HEK293 (cell line): ENCODE measurements around the gene RNASEH1.

ENCODE experiments used
- CTCF ChIA-PET: fragments of 350-600 bp; formaldehyde crosslinking; extraction: SDS; loops from one replicate; lab custom pipeline; 2021; ENCODE audit warnings: antibody characterized with exemption; lab: Yijun Ruan, JAX
- POLR2A ChIA-PET: fragments of 300-600 bp; formaldehyde crosslinking; extraction: SDS; loops from one replicate; lab custom pipeline; 2020; ENCODE audit warnings: antibody characterized with exemption, inconsistent platforms; lab: Yijun Ruan, JAX
- H3K27ac ChIP-seq: fragments of 200-500 bp; sonication (Bioruptor generic); 2 replicates; pipeline ENCODE4 v1.5.1; 2014; ENCODE audit warnings: low read depth, low read length, control low read depth, inconsistent platforms; ENCODE audit errors: extremely low read depth
- H3K36me3 ChIP-seq, 2 experiments: fragments of 200-500 bp in 1 of 2; sonication (Bioruptor generic) in 1 of 2; 1 replicate in 1 of 2; 2 replicates in 1 of 2; pipeline ENCODE4 v1.5.1; 2014 to 2017; ENCODE audit warnings: inconsistent platforms in 2 of 2, low read length in 2 of 2; ENCODE audit not compliant: control insufficient read depth in 2 of 2, insufficient read depth in 1 of 2
- H3K4me1 ChIP-seq: fragments of 200-500 bp; sonication (Bioruptor generic); 2 replicates; pipeline ENCODE4 v1.5.1; 2014; ENCODE audit warnings: mild to moderate bottlenecking, low read length, inconsistent platforms; ENCODE audit not compliant: control insufficient read depth, insufficient read depth
- H3K4me3 ChIP-seq: 2 replicates; pipeline ENCODE4 v1.5.1; 2011; ENCODE audit warnings: low read depth, mild to moderate bottlenecking, control low read depth, low read length, moderate library complexity
- H3K9me3 ChIP-seq: fragments of 200-500 bp; sonication (Bioruptor generic); 2 replicates; pipeline ENCODE4 v1.5.1; 2014; ENCODE audit warnings: low read depth, low read length, inconsistent platforms; ENCODE audit not compliant: control insufficient read depth, insufficient read depth
- BCL6B ChIP-seq: fragments of 450-650 bp; formaldehyde crosslinking; IDR thresholded peaks from 2 replicates; pipeline ENCODE4 v1.5.1; 2017; ENCODE audit warnings: missing biosample characterization, missing genetic modification characterization
- KLF7 ChIP-seq: fragments of 450-650 bp; formaldehyde crosslinking; IDR thresholded peaks from 2 replicates; pipeline ENCODE4 v1.5.1; 2016; ENCODE audit warnings: missing biosample characterization, missing genetic modification characterization, borderline replicate concordance
- OSR2 ChIP-seq: fragments of 450-650 bp; formaldehyde crosslinking; IDR thresholded peaks from 2 replicates; pipeline ENCODE4 v1.5.1; 2016; ENCODE audit warnings: missing biosample characterization, missing genetic modification characterization
- WT1 ChIP-seq: fragments of 450-650 bp; formaldehyde crosslinking; IDR thresholded peaks from 2 replicates; pipeline ENCODE4 v1.5.1; 2016; ENCODE audit warnings: missing biosample characterization, missing genetic modification characterization
- ZBTB17 ChIP-seq: fragments of 450-650 bp; formaldehyde crosslinking; IDR thresholded peaks from 2 replicates; pipeline ENCODE4 v1.5.1; 2016; ENCODE audit warnings: missing biosample characterization, missing genetic modification characterization
- ZBTB20 ChIP-seq: fragments of 450-650 bp; formaldehyde crosslinking; IDR thresholded peaks from 2 replicates; pipeline ENCODE4 v1.5.1; 2016; ENCODE audit warnings: missing biosample characterization, missing genetic modification characterization
- ZBTB44 ChIP-seq: fragments of 450-650 bp; IDR thresholded peaks from 2 replicates; pipeline ENCODE4 v1.5.1; 2018; ENCODE audit warnings: missing biosample characterization, mild to moderate bottlenecking, missing genetic modification characterization
- ZNF138 ChIP-seq: fragments of 450-650 bp; formaldehyde crosslinking; IDR thresholded peaks from 2 replicates; pipeline ENCODE4 v1.5.1; 2016; ENCODE audit warnings: missing biosample characterization, missing genetic modification characterization, borderline replicate concordance
- ZNF157 ChIP-seq: fragments of 450-650 bp; formaldehyde crosslinking; IDR thresholded peaks from 2 replicates; pipeline ENCODE4 v1.5.1; 2016; ENCODE audit warnings: missing biosample characterization, missing genetic modification characterization
- ZNF169 ChIP-seq: fragments of 450-650 bp; formaldehyde crosslinking; IDR thresholded peaks from 2 replicates; pipeline ENCODE4 v1.5.1; 2016; ENCODE audit warnings: missing biosample characterization, missing genetic modification characterization
- ZNF184 ChIP-seq: fragments of 450-650 bp; IDR thresholded peaks from 2 replicates; pipeline ENCODE4 v1.5.1; 2018; ENCODE audit warnings: missing biosample characterization, mild to moderate bottlenecking, missing genetic modification characterization
- ZNF214 ChIP-seq: fragments of 450-650 bp; formaldehyde crosslinking; IDR thresholded peaks from 2 replicates; pipeline ENCODE4 v1.5.1; 2017; ENCODE audit warnings: missing biosample characterization, mild to moderate bottlenecking, missing genetic modification characterization, borderline replicate concordance
- ZNF274 ChIP-seq, 2 experiments: fragments of 200-500 bp in 1 of 2; fragments of 450-650 bp in 1 of 2; sonication (Bioruptor generic) in 1 of 2; formaldehyde crosslinking in 1 of 2; IDR thresholded peaks; 2 replicates each; pipeline versions ENCODE4 v1.5.1 to v1.6.1; 2014 to 2016; ENCODE audit warnings: borderline replicate concordance in 1 of 2, inconsistent platforms in 1 of 2, low read length in 1 of 2, missing biosample characterization in 1 of 2, missing genetic modification characterization in 1 of 2
- ZNF292 ChIP-seq: fragments of 450-650 bp; formaldehyde crosslinking; IDR thresholded peaks from 2 replicates; pipeline ENCODE4 v1.5.1; 2016; ENCODE audit warnings: low read depth, missing biosample characterization, missing genetic modification characterization, borderline replicate concordance
- ZNF48 ChIP-seq: fragments of 450-650 bp; formaldehyde crosslinking; IDR thresholded peaks from 2 replicates; pipeline ENCODE4 v1.5.1; 2016; ENCODE audit warnings: missing biosample characterization, missing genetic modification characterization
- ZNF501 ChIP-seq: fragments of 450-650 bp; formaldehyde crosslinking; IDR thresholded peaks from 2 replicates; pipeline ENCODE4 v1.5.1; 2016; ENCODE audit warnings: missing biosample characterization, missing genetic modification characterization
- ZNF549 ChIP-seq: fragments of 450-650 bp; IDR thresholded peaks from 2 replicates; pipeline ENCODE4 v1.5.1; 2018; ENCODE audit warnings: missing biosample characterization, missing genetic modification characterization, mild to moderate bottlenecking, inconsistent platforms, moderate library complexity
- ZNF555 ChIP-seq: fragments of 450-650 bp; formaldehyde crosslinking; conservative IDR thresholded peaks from 2 replicates; pipeline ENCODE4 v1.5.1; 2017; ENCODE audit warnings: missing biosample characterization, mild to moderate bottlenecking, missing genetic modification characterization, inconsistent platforms
- ZNF585B ChIP-seq: fragments of 450-650 bp; formaldehyde crosslinking; IDR thresholded peaks from 2 replicates; pipeline ENCODE4 v1.5.1; 2016; ENCODE audit warnings: missing biosample characterization, missing genetic modification characterization
- ZNF596 ChIP-seq: fragments of 450-650 bp; IDR thresholded peaks from 2 replicates; pipeline ENCODE4 v1.5.0; 2018; ENCODE audit warnings: missing biosample characterization, mild to moderate bottlenecking, missing genetic modification characterization, moderate library complexity
- ZNF600 ChIP-seq: fragments of 450-650 bp; formaldehyde crosslinking; IDR thresholded peaks from 2 replicates; pipeline ENCODE4 v1.5.1; 2016; ENCODE audit warnings: missing biosample characterization, missing genetic modification characterization
- ZNF654 ChIP-seq: fragments of 450-650 bp; formaldehyde crosslinking; IDR thresholded peaks from 2 replicates; pipeline ENCODE4 v1.5.1; 2016; ENCODE audit warnings: low read depth, missing biosample characterization, missing genetic modification characterization
- ZNF677 ChIP-seq: fragments of 450-650 bp; IDR thresholded peaks from 2 replicates; pipeline ENCODE4 v1.5.0; 2018; ENCODE audit warnings: missing biosample characterization, mild to moderate bottlenecking, missing genetic modification characterization, moderate library complexity
- ZSCAN30 ChIP-seq: fragments of 450-650 bp; IDR thresholded peaks from 2 replicates; pipeline ENCODE4 v1.5.1; 2018; ENCODE audit warnings: missing biosample characterization, mild to moderate bottlenecking, missing genetic modification characterization, moderate library complexity
- TF ChIP-seq, protein P1 (sequence below): fragments of 450-650 bp; formaldehyde crosslinking; IDR thresholded peaks from 2 replicates; pipeline ENCODE4 v1.5.1; 2016; ENCODE audit warnings: missing biosample characterization, missing genetic modification characterization, low read depth
- TF ChIP-seq, protein P2 (sequence below): fragments of 450-650 bp; formaldehyde crosslinking; IDR thresholded peaks from 2 replicates; pipeline ENCODE4 v1.5.1; 2017; ENCODE audit warnings: missing biosample characterization, mild to moderate bottlenecking, missing genetic modification characterization, moderate library complexity
- TF ChIP-seq, protein P3 (sequence below): fragments of 450-650 bp; formaldehyde crosslinking; IDR thresholded peaks from 2 replicates; pipeline ENCODE4 v1.5.1; 2016; ENCODE audit warnings: missing biosample characterization, missing genetic modification characterization

The RNASEH1 gene, protein sequence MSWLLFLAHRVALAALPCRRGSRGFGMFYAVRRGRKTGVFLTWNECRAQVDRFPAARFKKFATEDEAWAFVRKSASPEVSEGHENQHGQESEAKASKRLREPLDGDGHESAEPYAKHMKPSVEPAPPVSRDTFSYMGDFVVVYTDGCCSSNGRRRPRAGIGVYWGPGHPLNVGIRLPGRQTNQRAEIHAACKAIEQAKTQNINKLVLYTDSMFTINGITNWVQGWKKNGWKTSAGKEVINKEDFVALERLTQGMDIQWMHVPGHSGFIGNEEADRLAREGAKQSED

DNA sequence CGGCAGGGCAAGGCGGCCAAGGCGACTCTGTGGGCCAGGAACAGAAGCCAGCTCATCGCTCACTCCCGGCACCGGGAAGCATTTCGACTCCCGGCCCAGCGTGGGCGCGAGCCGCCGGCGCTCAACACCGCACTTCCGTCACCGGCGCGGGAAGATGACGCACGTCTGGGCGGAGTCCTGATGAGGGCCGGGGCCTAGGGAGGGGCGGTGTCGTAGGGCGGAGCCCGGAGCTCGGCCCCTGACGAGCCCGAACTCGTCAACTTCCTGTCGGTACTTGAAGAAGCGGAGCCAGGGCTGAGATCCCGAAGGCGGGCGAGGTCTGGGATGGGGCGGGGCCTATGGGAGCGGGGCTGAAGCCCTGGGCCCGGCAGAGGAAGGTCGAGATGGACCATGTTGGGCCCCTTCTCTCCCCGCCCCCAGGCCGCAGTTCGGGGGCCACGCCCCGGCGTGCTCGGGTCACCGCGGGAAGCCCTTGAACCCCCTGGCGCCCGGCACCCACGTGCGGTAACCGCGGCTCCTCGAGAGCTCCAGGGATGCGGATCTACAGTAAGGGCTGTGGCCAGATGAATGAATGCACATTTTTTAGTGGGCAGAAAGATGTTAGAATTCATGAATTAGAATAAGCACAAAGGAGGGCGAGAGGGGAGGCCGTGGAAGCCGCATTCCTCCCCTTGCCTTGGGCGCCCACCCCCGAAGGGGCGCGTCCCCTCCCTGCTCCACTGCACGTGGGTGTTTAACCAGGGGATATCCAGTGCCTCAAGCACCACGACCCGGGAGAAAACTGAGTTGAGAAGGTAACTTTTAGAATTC is at the start of gene RNASEH1:
RNASEH1 (minus strand) TSS at position 129 of the 810 bp plus-strand sequence; CDS start at position 56, 73 bp downstream.
- Histone ChIP-seq H3K27ac (peak within 1 kb of the TSS; percentile 73), H3K36me3 (peaks cover 22 to 37% of the 10 kb centered on the region in 2 experiments), H3K9me3 (no peaks in the 10 kb centered on the region), H3K4me3 (peak within 1 kb of the TSS; percentile 96), H3K4me1 (0 out of 2 replicates have a peak, but pooled peaks cover 3% of the 10 kb centered on the region)
- POLR2A ChIA-PET = interaction anchor here (0.5 to 2.1 kb wide), 19 partner anchors 9 to 181 kb away, joined by 3 to 25 read pairs (median 5); partner anchors contain the start of genes ADI1, EIPR1, RPS7 and TRAPPC12
- CTCF ChIA-PET = interaction anchor here (0.6 kb wide), 1 partner anchor 35 kb away, joined by 3 read pairs; no protein-coding TSS in a partner anchor
- TF ChIP-seq ZBTB20 = peak; percentile 73; the same call in 1 of the 2 replicates
- TF ChIP-seq ZNF600 = no peak
- TF ChIP-seq, protein P1, sequence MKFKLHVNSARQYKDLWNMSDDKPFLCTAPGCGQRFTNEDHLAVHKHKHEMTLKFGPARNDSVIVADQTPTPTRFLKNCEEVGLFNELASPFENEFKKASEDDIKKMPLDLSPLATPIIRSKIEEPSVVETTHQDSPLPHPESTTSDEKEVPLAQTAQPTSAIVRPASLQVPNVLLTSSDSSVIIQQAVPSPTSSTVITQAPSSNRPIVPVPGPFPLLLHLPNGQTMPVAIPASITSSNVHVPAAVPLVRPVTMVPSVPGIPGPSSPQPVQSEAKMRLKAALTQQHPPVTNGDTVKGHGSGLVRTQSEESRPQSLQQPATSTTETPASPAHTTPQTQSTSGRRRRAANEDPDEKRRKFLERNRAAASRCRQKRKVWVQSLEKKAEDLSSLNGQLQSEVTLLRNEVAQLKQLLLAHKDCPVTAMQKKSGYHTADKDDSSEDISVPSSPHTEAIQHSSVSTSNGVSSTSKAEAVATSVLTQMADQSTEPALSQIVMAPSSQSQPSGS (tag by site-specific recombination) = 0 out of 2 replicates have a peak, but pooled peaks have one; percentile 16
- TF ChIP-seq, protein P2, sequence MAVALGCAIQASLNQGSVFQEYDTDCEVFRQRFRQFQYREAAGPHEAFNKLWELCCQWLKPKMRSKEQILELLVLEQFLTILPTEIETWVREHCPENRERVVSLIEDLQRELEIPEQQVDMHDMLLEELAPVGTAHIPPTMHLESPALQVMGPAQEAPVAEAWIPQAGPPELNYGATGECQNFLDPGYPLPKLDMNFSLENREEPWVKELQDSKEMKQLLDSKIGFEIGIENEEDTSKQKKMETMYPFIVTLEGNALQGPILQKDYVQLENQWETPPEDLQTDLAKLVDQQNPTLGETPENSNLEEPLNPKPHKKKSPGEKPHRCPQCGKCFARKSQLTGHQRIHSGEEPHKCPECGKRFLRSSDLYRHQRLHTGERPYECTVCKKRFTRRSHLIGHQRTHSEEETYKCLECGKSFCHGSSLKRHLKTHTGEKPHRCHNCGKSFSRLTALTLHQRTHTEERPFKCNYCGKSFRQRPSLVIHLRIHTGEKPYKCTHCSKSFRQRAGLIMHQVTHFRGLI (tag by site-specific recombination) = 0 out of 2 replicates have a peak, but pooled peaks have one; percentile 27
- no peak for TF ChIP-seq ZNF549 (tag by site-specific recombination)
- no peak for TF ChIP-seq ZNF654 (tag by site-specific recombination)
- TF ChIP-seq ZNF596 (tag by site-specific recombination) = no peak
- peak; percentile 73; the same call in 1 of the 2 replicates for TF ChIP-seq ZNF501 (tag by site-specific recombination)
- TF ChIP-seq KLF7 (tag by site-specific recombination) = peak; percentile 36; the same call in 1 of the 2 replicates
- no peak for TF ChIP-seq ZNF169
- TF ChIP-seq BCL6B (tag by site-specific recombination) = no peak
- peak; percentile 55; the same call in 1 of the 2 replicates for TF ChIP-seq ZSCAN30 (tag by site-specific recombination)
- peak; percentile 96 for TF ChIP-seq ZBTB17 (tag by site-specific recombination)
- TF ChIP-seq ZBTB44 (tag by site-specific recombination) = no peak
- no peak for TF ChIP-seq WT1
- TF ChIP-seq ZNF48 (tag by site-specific recombination) = no peak
- TF ChIP-seq ZNF138 (tag by site-specific recombination) = no peak
- TF ChIP-seq ZNF555 (tag by site-specific recombination) = no peak
- TF ChIP-seq, protein P3, sequence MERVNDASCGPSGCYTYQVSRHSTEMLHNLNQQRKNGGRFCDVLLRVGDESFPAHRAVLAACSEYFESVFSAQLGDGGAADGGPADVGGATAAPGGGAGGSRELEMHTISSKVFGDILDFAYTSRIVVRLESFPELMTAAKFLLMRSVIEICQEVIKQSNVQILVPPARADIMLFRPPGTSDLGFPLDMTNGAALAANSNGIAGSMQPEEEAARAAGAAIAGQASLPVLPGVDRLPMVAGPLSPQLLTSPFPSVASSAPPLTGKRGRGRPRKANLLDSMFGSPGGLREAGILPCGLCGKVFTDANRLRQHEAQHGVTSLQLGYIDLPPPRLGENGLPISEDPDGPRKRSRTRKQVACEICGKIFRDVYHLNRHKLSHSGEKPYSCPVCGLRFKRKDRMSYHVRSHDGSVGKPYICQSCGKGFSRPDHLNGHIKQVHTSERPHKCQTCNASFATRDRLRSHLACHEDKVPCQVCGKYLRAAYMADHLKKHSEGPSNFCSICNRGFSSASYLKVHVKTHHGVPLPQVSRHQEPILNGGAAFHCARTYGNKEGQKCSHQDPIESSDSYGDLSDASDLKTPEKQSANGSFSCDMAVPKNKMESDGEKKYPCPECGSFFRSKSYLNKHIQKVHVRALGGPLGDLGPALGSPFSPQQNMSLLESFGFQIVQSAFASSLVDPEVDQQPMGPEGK (tag by site-specific recombination) = peak; percentile 69; the same call in 1 of the 2 replicates
- TF ChIP-seq OSR2 (tag by site-specific recombination) = no peak
- no peak for TF ChIP-seq ZNF677 (tag by site-specific recombination)
- TF ChIP-seq ZNF214 (tag by site-specific recombination) = no peak
- TF ChIP-seq ZNF157 (tag by site-specific recombination) = no peak
- no peak for TF ChIP-seq ZNF585B (tag by site-specific recombination)
- TF ChIP-seq ZNF292 (tag by site-specific recombination) = no peak
- no peak for TF ChIP-seq ZNF184 (tag by site-specific recombination)
- TF ChIP-seq ZNF274 (IDR thresholded peaks at IDR 0.05; ENCODE audit: low read length) = no peak
- TF ChIP-seq ZNF274 (tag by site-specific recombination; IDR thresholded peaks at IDR 0.05; ENCODE audit: borderline replicate concordance) = no peak
